NT2/D1 (cell line): ENCODE results near the gene APELA.
"Not testable (repeated sequence)": the region's sequence is repeated elsewhere in the genome, so short reads cannot be mapped to it uniquely, and the experiment has no call there.

ENCODE experiments used
- YY1 ChIP-seq: IDR thresholded peaks from 2 replicates; pipeline ENCODE4 v1.6.1; 2011; ENCODE audit not compliant: insufficient read length, insufficient read depth
- ZNF274 ChIP-seq: IDR thresholded peaks from 2 replicates; pipeline ENCODE4 v1.6.1; 2011; ENCODE audit warnings: mild to moderate bottlenecking, low read depth, low read length

- not testable (repeated sequence) for TF ChIP-seq YY1, ZNF274
Measured at GRCh38 chr4:164927101-164927500, 50.1 kb downstream of the APELA start.
